Activated naive CD8-positive, alpha-beta T cell (primary cell): Measurements from ENCODE around the gene GSKIP.
"Not testable (repeated sequence)": the region's sequence is repeated elsewhere in the genome, so short reads cannot be mapped to it uniquely, and the experiment has no call there.

Experiments
- H3K27ac Mint-ChIP-seq: one replicate; pipeline ENCODE4 v1.8.0; 2021; ENCODE audit warnings: mixed read lengths
- H3K27me3 Mint-ChIP-seq: one replicate; pipeline ENCODE4 v1.8.0; 2021; ENCODE audit warnings: mixed read lengths
- H3K36me3 Mint-ChIP-seq: one replicate; pipeline ENCODE4 v1.8.0; 2021; ENCODE audit warnings: mixed read lengths
- H3K4me1 Mint-ChIP-seq: one replicate; pipeline ENCODE4 v1.8.0; 2021; ENCODE audit warnings: low read depth, mixed read lengths
- H3K4me3 Mint-ChIP-seq: one replicate; pipeline ENCODE4 v1.8.0; 2021; ENCODE audit warnings: mild to moderate bottlenecking, mixed read lengths
- H3K9me3 Mint-ChIP-seq: one replicate; pipeline ENCODE4 v1.8.0; 2021; ENCODE audit warnings: low read depth, mixed read lengths

Gene GSKIP

GRCh38 chr14:96362965-96363750, at the start of gene GSKIP, which contains the start of gene ATG2B:
Gene GSKIP (plus strand): TSS chr14:96363526. CDS start chr14:96382248, 18,722 bp downstream.
Gene ATG2B (minus strand): TSS chr14:96363341. CDS start chr14:96362976, 365 bp downstream.
- Mint-ChIP-seq H3K9me3 (no peaks in the 10 kb centered on the region), H3K27me3 (no peaks in the 10 kb centered on the region), H3K4me1 (peaks cover 57% of the 10 kb centered on the region), H3K4me3 (peak within 1 kb of the TSS; percentile 94), H3K36me3 (peaks cover 5% of the 10 kb centered on the region), H3K27ac (peak within 1 kb of the TSS; percentile 93)

DNA sequence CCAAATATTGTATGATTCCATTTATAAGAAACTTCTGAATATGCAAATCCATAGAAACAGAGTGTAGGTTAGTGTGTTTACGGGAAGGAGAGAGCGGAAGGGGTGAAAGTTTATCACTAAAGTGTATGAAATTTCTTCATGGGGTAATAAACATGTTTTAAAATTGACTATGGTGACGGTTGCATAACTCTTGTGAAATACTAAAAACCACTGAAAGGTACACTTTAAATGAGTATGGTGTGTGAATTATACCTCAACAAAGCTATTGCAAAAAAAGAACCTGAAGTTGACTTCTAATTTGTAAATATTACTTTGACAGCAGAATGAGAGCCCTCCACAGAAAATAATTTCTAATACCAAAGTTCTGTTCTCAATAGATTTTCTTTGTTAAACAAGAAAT, 47.2 kb upstream of the GSKIP start:
- Mint-ChIP-seq H3K4me3 (no peak overlapping the region), H3K9me3 (no peaks in the 10 kb centered on the region), H3K4me1 (no peaks in the 10 kb centered on the region), H3K36me3 (peaks cover 20% of the 10 kb centered on the region), H3K27ac (no peak overlapping the region), H3K27me3 (no peaks in the 10 kb centered on the region)

GRCh38 chr14:96318836-96319235, 44.5 kb upstream of the GSKIP start:
- H3K36me3 Mint-ChIP-seq = peaks cover 26% of the 10 kb centered on the region

GRCh38 chr14:96320605-96321004, 42.7 kb upstream of the GSKIP start:
- no peak overlapping the region for H3K4me3 Mint-ChIP-seq
- no peaks in the 10 kb centered on the region for H3K27me3 Mint-ChIP-seq
- peaks cover 21% of the 10 kb centered on the region for H3K36me3 Mint-ChIP-seq
- H3K4me1 Mint-ChIP-seq = no peaks in the 10 kb centered on the region
- no peaks in the 10 kb centered on the region for H3K9me3 Mint-ChIP-seq
- H3K27ac Mint-ChIP-seq = no peak overlapping the region

More at GRCh38 chr14:96318836-96319235, 44.5 kb upstream of the GSKIP start:
- H3K27ac Mint-ChIP-seq = no peak overlapping the region
- H3K4me3 Mint-ChIP-seq = no peak overlapping the region
- no peaks in the 10 kb centered on the region for H3K9me3 Mint-ChIP-seq
- no peaks in the 10 kb centered on the region for H3K4me1 Mint-ChIP-seq
- H3K27me3 Mint-ChIP-seq = no peaks in the 10 kb centered on the region

DNA sequence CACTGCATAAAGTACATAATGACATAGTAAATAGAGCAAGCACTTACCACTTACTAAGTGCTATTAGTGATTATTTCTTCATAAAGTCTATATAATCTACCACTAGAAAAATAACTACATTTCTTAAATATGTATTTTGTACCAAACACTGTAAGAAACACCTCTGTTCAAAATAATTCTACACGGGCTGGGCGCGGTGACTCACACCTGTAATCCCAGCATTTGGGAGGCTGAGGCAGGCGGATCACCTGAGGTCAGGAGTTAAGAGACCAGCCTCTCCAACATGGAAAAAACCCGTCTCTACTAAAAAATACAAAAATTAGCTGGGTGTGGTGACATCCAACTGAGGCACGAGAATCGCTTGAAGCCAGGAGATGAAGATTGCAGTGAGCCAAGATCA, 39.1 kb upstream of the GSKIP start:
- no peak overlapping the region for H3K4me3 Mint-ChIP-seq
- H3K36me3 Mint-ChIP-seq = peaks cover 13% of the 10 kb centered on the region
- H3K9me3 Mint-ChIP-seq = no peaks in the 10 kb centered on the region
- no peaks in the 10 kb centered on the region for H3K27me3 Mint-ChIP-seq
- H3K4me1 Mint-ChIP-seq = no peaks in the 10 kb centered on the region
- no peak overlapping the region for H3K27ac Mint-ChIP-seq

GRCh38 chr14:96338551-96338950, 24.8 kb upstream of the GSKIP start:
- H3K4me1 Mint-ChIP-seq = no peaks in the 10 kb centered on the region
- no peak overlapping the region for H3K27ac Mint-ChIP-seq
- H3K4me3 Mint-ChIP-seq = no peak overlapping the region
- no peaks in the 10 kb centered on the region for H3K27me3 Mint-ChIP-seq
- peaks cover 11% of the 10 kb centered on the region for H3K36me3 Mint-ChIP-seq
- H3K9me3 Mint-ChIP-seq = no peaks in the 10 kb centered on the region

DNA sequence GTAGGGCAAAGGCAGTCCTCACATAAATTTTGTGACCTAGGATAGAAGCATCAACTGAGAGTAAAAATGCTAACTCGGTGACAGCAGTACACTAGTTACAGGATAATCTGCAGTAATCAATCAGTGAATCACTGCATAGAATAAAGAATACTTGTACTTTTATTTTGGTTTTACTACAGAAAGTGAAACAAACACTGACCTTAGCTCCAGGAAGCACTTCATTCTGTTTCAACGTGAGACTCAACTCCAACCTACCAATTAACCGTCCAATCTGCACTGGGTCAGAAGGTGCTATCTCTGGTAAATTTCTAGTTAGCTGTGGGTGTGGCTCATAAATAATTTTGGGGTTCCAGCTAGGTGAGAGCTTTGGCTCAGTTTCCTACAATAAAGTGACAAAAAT, 22.0 kb upstream of the GSKIP start:
- peaks cover 11% of the 10 kb centered on the region for H3K36me3 Mint-ChIP-seq
- no peaks in the 10 kb centered on the region for H3K27me3 Mint-ChIP-seq
- H3K27ac Mint-ChIP-seq = no peak overlapping the region
- no peaks in the 10 kb centered on the region for H3K4me1 Mint-ChIP-seq
- no peaks in the 10 kb centered on the region for H3K9me3 Mint-ChIP-seq
- no peak overlapping the region for H3K4me3 Mint-ChIP-seq

GRCh38 chr14:96345669-96346068, 17.7 kb upstream of the GSKIP start:
- H3K27me3 Mint-ChIP-seq = no peaks in the 10 kb centered on the region
- no peak overlapping the region for H3K4me3 Mint-ChIP-seq
- H3K9me3 Mint-ChIP-seq = no peaks in the 10 kb centered on the region
- H3K27ac Mint-ChIP-seq = no peak overlapping the region
- H3K36me3 Mint-ChIP-seq = peaks cover 4% of the 10 kb centered on the region
- peaks cover 7% of the 10 kb centered on the region for H3K4me1 Mint-ChIP-seq

GRCh38 chr14:96347957-96348356, 15.4 kb upstream of the GSKIP start:
- H3K9me3 Mint-ChIP-seq, H3K36me3 Mint-ChIP-seq, H3K27ac Mint-ChIP-seq, H3K4me3 Mint-ChIP-seq, H3K27me3 Mint-ChIP-seq: not testable (repeated sequence)
- peaks cover 12% of the 10 kb centered on the region for H3K4me1 Mint-ChIP-seq

GRCh38 chr14:96349286-96350075, 13.8 kb upstream of the GSKIP start:
- Mint-ChIP-seq H3K9me3 (no peaks in the 10 kb centered on the region), H3K27ac (no peak overlapping the region), H3K4me1 (peaks cover 12% of the 10 kb centered on the region), H3K36me3 (peaks cover 10% of the 10 kb centered on the region), H3K4me3 (no peak overlapping the region), H3K27me3 (no peaks in the 10 kb centered on the region)

GRCh38 chr14:96351986-96352385, 11.3 kb upstream of the GSKIP start:
- no peaks in the 10 kb centered on the region for H3K9me3 Mint-ChIP-seq
- no peak overlapping the region for H3K27ac Mint-ChIP-seq

GRCh38 chr14:96352708-96353107, 10.6 kb upstream of the GSKIP start:
- H3K9me3 Mint-ChIP-seq = no peaks in the 10 kb centered on the region
- H3K27me3 Mint-ChIP-seq = no peaks in the 10 kb centered on the region
- peaks cover 19% of the 10 kb centered on the region for H3K36me3 Mint-ChIP-seq
- peaks cover 27% of the 10 kb centered on the region for H3K4me1 Mint-ChIP-seq
- H3K27ac Mint-ChIP-seq = no peak overlapping the region
- H3K4me3 Mint-ChIP-seq = no peak overlapping the region

More at GRCh38 chr14:96351986-96352385, 11.3 kb upstream of the GSKIP start:
- H3K4me3 Mint-ChIP-seq = no peak overlapping the region
- H3K27me3 Mint-ChIP-seq = no peaks in the 10 kb centered on the region
- peaks cover 16% of the 10 kb centered on the region for H3K36me3 Mint-ChIP-seq
- peaks cover 22% of the 10 kb centered on the region for H3K4me1 Mint-ChIP-seq

DNA sequence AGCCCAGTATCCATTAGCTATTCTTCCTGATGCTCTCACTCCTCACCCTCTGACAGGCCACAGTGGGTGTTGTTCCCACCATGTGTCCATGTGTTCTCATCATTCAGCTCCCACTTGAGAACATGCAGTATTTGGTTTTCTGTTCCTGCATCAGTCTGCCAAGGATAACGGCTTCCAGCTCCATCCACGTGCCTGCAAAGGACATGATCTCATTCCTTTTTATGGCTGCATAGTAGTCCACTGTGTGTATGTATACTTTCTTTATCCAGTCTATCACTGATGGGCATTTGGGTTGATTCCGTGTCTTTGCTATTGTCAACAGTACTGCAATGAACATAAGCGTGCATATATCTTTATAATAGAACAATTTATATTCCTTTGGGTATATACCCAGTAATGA, 9.1 kb upstream of the GSKIP start:
- Mint-ChIP-seq H3K27me3 (no peaks in the 10 kb centered on the region), H3K36me3 (peaks cover 15% of the 10 kb centered on the region), H3K4me3 (no peak overlapping the region), H3K9me3 (no peaks in the 10 kb centered on the region), H3K4me1 (peaks cover 26% of the 10 kb centered on the region), H3K27ac (no peak overlapping the region)

DNA sequence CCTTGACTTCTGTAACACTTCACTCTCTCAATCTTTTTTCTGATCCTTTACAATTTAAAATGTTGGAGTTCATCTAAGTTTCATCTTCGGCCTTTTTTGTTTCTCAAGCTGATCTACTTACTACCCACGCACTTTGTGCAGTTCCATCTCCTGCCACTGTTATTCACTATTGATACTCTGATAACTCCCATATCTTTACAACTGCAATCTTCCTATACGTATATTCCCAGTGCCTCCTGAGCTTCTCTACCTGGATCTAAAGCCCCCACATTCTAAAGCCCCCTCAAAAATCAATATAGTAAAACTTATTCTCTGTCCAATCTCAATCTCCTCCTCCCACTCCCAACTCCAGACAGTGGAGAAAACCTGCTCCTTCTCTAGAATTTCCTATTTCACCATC, 6.1 kb upstream of the GSKIP start:
- Mint-ChIP-seq H3K9me3 (no peaks in the 10 kb centered on the region), H3K36me3 (peaks cover 14% of the 10 kb centered on the region), H3K27me3 (no peaks in the 10 kb centered on the region), H3K4me1 (peaks cover 44% of the 10 kb centered on the region), H3K27ac (no peak overlapping the region), H3K4me3 (no peak overlapping the region)

GRCh38 chr14:96359959-96360358, 3.4 kb upstream of the GSKIP start:
- H3K27ac Mint-ChIP-seq = no peak overlapping the region
- peak overlapping the region; percentile 46 for H3K4me3 Mint-ChIP-seq
- H3K9me3 Mint-ChIP-seq = no peaks in the 10 kb centered on the region
- peaks cover 55% of the 10 kb centered on the region for H3K4me1 Mint-ChIP-seq
- H3K27me3 Mint-ChIP-seq = no peaks in the 10 kb centered on the region
- H3K36me3 Mint-ChIP-seq = peaks cover 8% of the 10 kb centered on the region
